Hematopoietic multipotent progenitor cell treated with erythropoietin and hydrocortisone succinate and interleukin-3 and kit ligand, for 15 days (in vitro differentiated cells): ENCODE results near the gene TPM2.
A peak's percentile ranks its signal among the peaks of the same experiment; 100 is the strongest.

Source experiments
- DNase-seq: peaks from one replicate; pipeline ENCODE4 v3.0.0-alpha.2; 2015; ENCODE audit warnings: low spot score

The TPM2 gene

GRCh38 chr9:35689542-35690293, at the start of gene TPM2:
Gene TPM2, minus strand, starts transcription at chr9:35689925. Its CDS starts 108 bp downstream, at chr9:35689817.
- no peak for DNase-seq

GRCh38 chr9:35738924-35739323, 49.2 kb upstream of the TPM2 start:
- DNase-seq, result no peak

- DNase-seq, result no peak
Measured at GRCh38 chr9:35738186-35738585, 48.5 kb upstream of the TPM2 start.

GRCh38 chr9:35737143-35737542, 47.4 kb upstream of the TPM2 start:
- no peak for DNase-seq

GRCh38 chr9:35736201-35736633, 46.5 kb upstream of the TPM2 start:
- DNase-seq, result peak; percentile 78

GRCh38 chr9:35734096-35734495, 44.4 kb upstream of the TPM2 start:
- no peak for DNase-seq

GRCh38 chr9:35732800-35733541, 43.2 kb upstream of the TPM2 start:
- no peak for DNase-seq

- DNase-seq, result peak; percentile 93
Measured at GRCh38 chr9:35732185-35732799, 42.6 kb upstream of the TPM2 start, which contains the start of the genes CREB3 and TLN1. Gene CREB3, plus strand, starts transcription at chr9:35732666. Its CDS starts 107 bp downstream, at chr9:35732773. Gene TLN1, minus strand, starts transcription at chr9:35732195. Its CDS starts 6,501 bp downstream, at chr9:35725694.

- DNase-seq, result peak; percentile 52
Measured at GRCh38 chr9:35731415-35732184, 41.9 kb upstream of the TPM2 start.

GRCh38 chr9:35730486-35730854, 40.7 kb upstream of the TPM2 start:
- no peak for DNase-seq

GRCh38 chr9:35729700-35730485, 40.2 kb upstream of the TPM2 start:
- DNase-seq, result peak; percentile 69

- DNase-seq, result no peak
Measured at GRCh38 chr9:35729101-35729500, 39.4 kb upstream of the TPM2 start.

- peak; percentile 55 for DNase-seq
Measured at GRCh38 chr9:35728041-35728971, 38.6 kb upstream of the TPM2 start.

GRCh38 chr9:35727676-35728040, 37.9 kb upstream of the TPM2 start:
- peak; percentile 42 for DNase-seq

GRCh38 chr9:35726931-35727330, 37.2 kb upstream of the TPM2 start:
- peak; percentile 63 for DNase-seq

- no peak for DNase-seq
Measured at GRCh38 chr9:35725362-35725761, 35.6 kb upstream of the TPM2 start.

GRCh38 chr9:35723908-35724307, 34.2 kb upstream of the TPM2 start:
- DNase-seq, result no peak

- DNase-seq, result no peak
Measured at GRCh38 chr9:35723426-35723825, 33.7 kb upstream of the TPM2 start.

- DNase-seq, result no peak
Measured at GRCh38 chr9:35719546-35719945, 29.8 kb upstream of the TPM2 start.
